Cardiac fibroblast (primary cell): ENCODE results near the gene PC.
"Not testable (repeated sequence)": the region's sequence is repeated elsewhere in the genome, so short reads cannot be mapped to it uniquely, and the experiment has no call there.

Experiments
- DNase-seq, 2 donors: peaks; one replicate each; pipeline versions ENCODE4 v3.0.0 to v3.0.0-alpha.2; 2010; ENCODE audit warnings: low read depth in 2 of 2
- H3K4me3 ChIP-seq, 2 donors: replicated peaks in 1 of 2; 1 replicate in 1 of 2; 2 replicates in 1 of 2; pipeline ENCODE4 v1.5.1; 2011; ENCODE audit warnings: low read depth in 2 of 2, low read length in 2 of 2, mild to moderate bottlenecking in 2 of 2, moderate library complexity in 1 of 2
- TF ChIP-seq, protein P1 (sequence below): IDR thresholded peaks from one replicate; pipeline ENCODE4 v1.5.1; 2011; ENCODE audit warnings: low read depth, mild to moderate bottlenecking, low read length, inconsistent platforms

PC gene

GRCh38 chr11:66999555-66999954 is 41.4 kb upstream of the PC start:
- H3K4me3 ChIP-seq: no peak overlapping the region
- TF ChIP-seq, protein P1, sequence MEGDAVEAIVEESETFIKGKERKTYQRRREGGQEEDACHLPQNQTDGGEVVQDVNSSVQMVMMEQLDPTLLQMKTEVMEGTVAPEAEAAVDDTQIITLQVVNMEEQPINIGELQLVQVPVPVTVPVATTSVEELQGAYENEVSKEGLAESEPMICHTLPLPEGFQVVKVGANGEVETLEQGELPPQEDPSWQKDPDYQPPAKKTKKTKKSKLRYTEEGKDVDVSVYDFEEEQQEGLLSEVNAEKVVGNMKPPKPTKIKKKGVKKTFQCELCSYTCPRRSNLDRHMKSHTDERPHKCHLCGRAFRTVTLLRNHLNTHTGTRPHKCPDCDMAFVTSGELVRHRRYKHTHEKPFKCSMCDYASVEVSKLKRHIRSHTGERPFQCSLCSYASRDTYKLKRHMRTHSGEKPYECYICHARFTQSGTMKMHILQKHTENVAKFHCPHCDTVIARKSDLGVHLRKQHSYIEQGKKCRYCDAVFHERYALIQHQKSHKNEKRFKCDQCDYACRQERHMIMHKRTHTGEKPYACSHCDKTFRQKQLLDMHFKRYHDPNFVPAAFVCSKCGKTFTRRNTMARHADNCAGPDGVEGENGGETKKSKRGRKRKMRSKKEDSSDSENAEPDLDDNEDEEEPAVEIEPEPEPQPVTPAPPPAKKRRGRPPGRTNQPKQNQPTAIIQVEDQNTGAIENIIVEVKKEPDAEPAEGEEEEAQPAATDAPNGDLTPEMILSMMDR: no peak
- DNase-seq: no peak

DNA sequence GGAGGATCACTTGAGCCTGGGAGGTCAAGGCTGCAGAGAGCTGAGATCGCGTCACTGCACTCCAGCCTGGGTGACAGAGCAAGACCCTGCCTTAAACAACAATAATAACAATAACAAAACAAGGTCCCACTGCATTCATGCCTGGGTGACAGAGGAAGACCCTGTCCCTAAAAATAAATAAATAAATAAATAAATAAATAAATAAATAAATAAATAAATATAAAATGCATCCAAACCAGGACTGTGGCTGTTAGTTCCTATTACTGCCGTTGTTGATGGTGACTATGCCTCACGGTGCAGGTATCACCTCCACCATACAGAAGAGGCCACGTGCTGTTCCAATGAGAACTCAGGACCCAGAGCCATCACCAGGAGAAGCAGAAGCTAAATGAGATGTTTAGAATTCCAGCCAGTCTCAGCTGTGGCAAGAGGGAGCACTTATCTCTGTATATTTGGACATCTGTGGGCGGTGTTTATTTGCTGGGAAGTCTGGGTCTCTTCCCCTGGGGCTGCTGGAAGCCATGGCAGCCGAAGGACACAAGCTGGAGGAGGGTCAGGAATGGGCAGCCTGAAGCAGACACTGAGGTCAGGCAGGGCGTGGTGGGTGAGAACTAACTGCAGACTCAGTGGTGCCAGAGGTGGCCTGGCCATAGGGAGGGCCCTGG is 38.6 kb upstream of the PC start:
- TF ChIP-seq, protein P1: no peak
- no peak overlapping the region for H3K4me3 ChIP-seq
- DNase-seq: peak; percentile 45 to 81

GRCh38 chr11:66992041-66992440 is 33.9 kb upstream of the PC start:
- no peak overlapping the region for H3K4me3 ChIP-seq
- TF ChIP-seq, protein P1: no peak
- no peak for DNase-seq

DNA sequence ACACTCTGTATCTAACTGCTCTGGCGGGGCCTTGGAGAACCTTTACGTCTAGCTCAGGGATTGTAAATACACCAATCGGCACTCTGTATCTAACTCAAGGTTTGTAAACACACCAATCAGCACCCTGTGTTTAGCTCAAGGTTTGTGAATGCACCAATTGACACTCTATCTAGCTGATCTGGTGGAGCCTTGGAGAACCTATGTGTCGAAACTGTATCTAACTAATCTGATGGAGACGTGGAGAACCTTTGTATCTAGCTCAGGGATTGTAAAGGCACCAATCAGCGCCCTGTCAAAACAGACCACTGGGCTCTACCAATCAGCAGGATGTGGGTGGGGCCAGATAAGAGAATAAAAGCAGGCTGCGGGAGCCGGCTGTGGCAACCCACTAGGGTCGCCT is 31.2 kb upstream of the PC start:
- not testable (repeated sequence) for H3K4me3 ChIP-seq, DNase-seq

GRCh38 chr11:66988741-66989140 is 30.6 kb upstream of the PC start:
- DNase-seq, H3K4me3 ChIP-seq: not testable (repeated sequence)

GRCh38 chr11:66987924-66988637 is 29.9 kb upstream of the PC start:
- H3K4me3 ChIP-seq: no peak overlapping the region
- TF ChIP-seq, protein P1: no peak
- DNase-seq: no peak

DNA sequence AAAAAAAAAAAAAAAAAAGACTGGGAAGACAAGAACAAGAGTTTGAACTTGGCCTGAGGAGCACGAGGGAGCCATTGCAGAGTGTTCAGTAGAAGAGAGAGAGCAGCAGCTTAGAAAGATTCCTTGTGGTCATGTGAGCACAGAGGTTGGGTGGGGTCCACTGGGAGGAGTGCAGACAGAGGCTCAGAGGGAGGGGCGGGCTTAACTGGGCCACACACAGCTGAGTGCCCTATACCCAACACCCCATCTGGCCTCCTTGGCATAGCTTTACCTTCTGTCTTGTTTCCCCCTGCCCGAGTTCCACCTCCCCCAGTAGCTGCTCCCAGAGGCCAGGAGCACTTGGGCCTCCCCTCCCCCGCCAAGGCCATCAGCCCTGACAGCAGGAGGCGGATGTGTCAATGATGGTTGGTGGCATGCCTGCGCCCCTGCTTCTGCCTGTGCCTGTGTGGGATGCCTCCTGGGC is 29.0 kb upstream of the PC start:
- no peak overlapping the region for H3K4me3 ChIP-seq
- TF ChIP-seq, protein P1: no peak
- DNase-seq: peak in 1 of 2 donors; percentile 21

- TF ChIP-seq, protein P1: no peak
- H3K4me3 ChIP-seq: no peak overlapping the region
Observed at GRCh38 chr11:66986178-66986545, 28.0 kb upstream of the PC start.

More at GRCh38 chr11:66986178-66986545, 28.0 kb upstream of the PC start:
- DNase-seq: no peak
